ENCODE data around the gene MIER3. TPM values are rescaled to one million over a fixed set of nuclear protein-coding genes. Genes with fewer than 3 reads are reported as not detected.
"Not testable (repeated sequence)": the region's sequence is repeated elsewhere in the genome, so short reads cannot be mapped to it uniquely, and the experiment has no call there.

Gene MIER3
- total RNA-seq, 4 donors from 2014 or later, result 12.2 to 33.4 (median 20.4) TPM

GRCh38 chr5:56983593-56984361, 31.9 kb upstream of the MIER3 start:
- Histone ChIP-seq H3K4me3 (no peak overlapping the region), H3K27me3 (no peaks in the 10 kb centered on the region), H3K9me3 (no peaks in the 10 kb centered on the region), H3K36me3 (no peaks in the 10 kb centered on the region), H3K4me1 (no peaks in the 10 kb centered on the region), H3K27ac (no peak overlapping the region)
- no peak for ATAC-seq
- intact Hi-C loops (cut with DNase I; ENCODE audit: low total_unique reads), result no loop called here
- DNase-seq, result no peak
- in situ Hi-C loops (cut with MboI; ENCODE audit: low sequenced_read_pairs in 4 of 4), result no loop called here
- TF ChIP-seq POLR2A (IDR thresholded peaks at IDR 0.05) (no peak), CTCF (IDR thresholded peaks at IDR 0.05 in 4 of 5, conservative IDR thresholded peaks at IDR 0.05 in 1 of 5) (no peak)

- Histone ChIP-seq H3K27me3 (no peaks in the 10 kb centered on the region), H3K4me3 (no peak overlapping the region), H3K4me1 (no peaks in the 10 kb centered on the region), H3K27ac (no peak overlapping the region), H3K9me3 (no peaks in the 10 kb centered on the region), H3K36me3 (no peaks in the 10 kb centered on the region)
- TF ChIP-seq POLR2A (IDR thresholded peaks at IDR 0.05) (no peak), CTCF (IDR thresholded peaks at IDR 0.05 in 4 of 5, conservative IDR thresholded peaks at IDR 0.05 in 1 of 5) (no peak)
- intact Hi-C loops (cut with DNase I; ENCODE audit: low total_unique reads) (no loop called here), in situ Hi-C loops (cut with MboI; ENCODE audit: low sequenced_read_pairs in 4 of 4) (no loop called here)
- no peak for ATAC-seq
- no peak for DNase-seq
Observed at GRCh38 chr5:56981548-56982315, 29.8 kb upstream of the MIER3 start.

GRCh38 chr5:56979968-56980367, 28.0 kb upstream of the MIER3 start:
- intact Hi-C loops (cut with DNase I; ENCODE audit: low total_unique reads) (no loop called here), in situ Hi-C loops (cut with MboI; ENCODE audit: low sequenced_read_pairs in 4 of 4) (no loop called here)
- ATAC-seq, result no peak

GRCh38 chr5:56979526-56979925, 27.6 kb upstream of the MIER3 start:
- H3K27me3 ChIP-seq; in situ Hi-C loops (cut with MboI; ENCODE audit: low sequenced_read_pairs in 4 of 4); H3K4me3 ChIP-seq; H3K4me1 ChIP-seq; H3K27ac ChIP-seq; ATAC-seq; intact Hi-C loops (cut with DNase I; ENCODE audit: low total_unique reads); H3K9me3 ChIP-seq; DNase-seq; H3K36me3 ChIP-seq: not testable (repeated sequence)

More at GRCh38 chr5:56979968-56980367, 28.0 kb upstream of the MIER3 start:
- no peak overlapping the region for H3K27ac ChIP-seq
- H3K27me3 ChIP-seq, result no peaks in the 10 kb centered on the region
- no peak for DNase-seq
- H3K4me3 ChIP-seq, result no peak overlapping the region
- no peaks in the 10 kb centered on the region for H3K9me3 ChIP-seq
- TF ChIP-seq CTCF (IDR thresholded peaks at IDR 0.05 in 4 of 5, conservative IDR thresholded peaks at IDR 0.05 in 1 of 5), result no peak
- no peak for TF ChIP-seq POLR2A (IDR thresholded peaks at IDR 0.05)
- no peaks in the 10 kb centered on the region for H3K4me1 ChIP-seq
- no peaks in the 10 kb centered on the region for H3K36me3 ChIP-seq

- no peaks in the 10 kb centered on the region for H3K9me3 ChIP-seq
- no peaks in the 10 kb centered on the region for H3K27me3 ChIP-seq
- no peak overlapping the region for H3K4me3 ChIP-seq
- TF ChIP-seq CTCF (IDR thresholded peaks at IDR 0.05 in 4 of 5, conservative IDR thresholded peaks at IDR 0.05 in 1 of 5), result no peak
- H3K36me3 ChIP-seq, result no peaks in the 10 kb centered on the region
- no peaks in the 10 kb centered on the region for H3K4me1 ChIP-seq
- DNase-seq (no peak), ATAC-seq (no peak)
- H3K27ac ChIP-seq, result no peak overlapping the region
- intact Hi-C loops (cut with DNase I; ENCODE audit: low total_unique reads), result no loop called here
- in situ Hi-C loops (cut with MboI; ENCODE audit: low sequenced_read_pairs in 4 of 4), result no loop called here
Observed at GRCh38 chr5:56977822-56978221, 25.9 kb upstream of the MIER3 start.
